ENCODE results near the gene LGALS7.

GRCh38 chr19:38813323-38813722 lies 40.0 kb upstream of the LGALS7 start:
- TF ChIP-seq CTCF (IDR thresholded peaks at IDR 0.05) (no peak), POLR2AphosphoS5 (IDR thresholded peaks at IDR 0.05) (no peak), POLR2A (IDR thresholded peaks at IDR 0.05) (no peak)

All from prostate gland (tissue), 2 donors.